Vagina (tissue), 2 donors: ENCODE data around the gene LRRC4C.

Experiments used
- CTCF ChIP-seq, 3 experiments: fragments of 450-650 bp in 2 of 3; fragments of 200-600 bp in 1 of 3; sonication (generic) in 1 of 3; IDR thresholded peaks; one replicate each; pipeline ENCODE4 v1.5.1; 2017 to 2019; ENCODE audit warnings: antibody characterized with exemption in 3 of 3, mild to moderate bottlenecking in 2 of 3, moderate library complexity in 2 of 3
- POLR2A ChIP-seq, 2 donors: fragments of 450-650 bp; IDR thresholded peaks; one replicate each; pipeline ENCODE4 v1.6.1; 2017; ENCODE audit warnings: antibody characterized with exemption in 2 of 2, mild to moderate bottlenecking in 2 of 2, moderate library complexity in 2 of 2
- POLR2AphosphoS5 ChIP-seq, 2 donors: sonication (generic); formaldehyde crosslinking; IDR thresholded peaks; one replicate each; pipeline ENCODE4 v1.9.0; 2017; ENCODE audit warnings: antibody characterized with exemption in 2 of 2, mild to moderate bottlenecking in 2 of 2, low read depth in 1 of 2; ENCODE audit not compliant: insufficient read depth in 1 of 2

- TF ChIP-seq POLR2AphosphoS5 (IDR thresholded peaks at IDR 0.05; ENCODE audit: insufficient read depth in 1 of 2, low read depth in 1 of 2) = no peak
- no peak for TF ChIP-seq CTCF (IDR thresholded peaks at IDR 0.05)
- no peak for TF ChIP-seq POLR2A (IDR thresholded peaks at IDR 0.05)
These were observed 1252.0 kb downstream of the LRRC4C start for GRCh38 chr11:40207416-40207815.
